MV-4-11 (cell line): Measurements from ENCODE around the gene GOLGA6L4.
"Not testable (repeated sequence)": the region's sequence is repeated elsewhere in the genome, so short reads cannot be mapped to it uniquely, and the experiment has no call there.

Experiments
- DNase-seq: peaks from one replicate; lab custom pipeline; 2025; lab: John Stamatoyannopoulos, UW

GOLGA6L4 gene

GRCh38 chr15:84235573-84235972 lies at the start of gene GOLGA6L4:
Gene GOLGA6L4, plus strand, starts transcription at chr15:84235773. Its CDS starts 62 bp downstream, at chr15:84235835.
- not testable (repeated sequence) for DNase-seq

DNA sequence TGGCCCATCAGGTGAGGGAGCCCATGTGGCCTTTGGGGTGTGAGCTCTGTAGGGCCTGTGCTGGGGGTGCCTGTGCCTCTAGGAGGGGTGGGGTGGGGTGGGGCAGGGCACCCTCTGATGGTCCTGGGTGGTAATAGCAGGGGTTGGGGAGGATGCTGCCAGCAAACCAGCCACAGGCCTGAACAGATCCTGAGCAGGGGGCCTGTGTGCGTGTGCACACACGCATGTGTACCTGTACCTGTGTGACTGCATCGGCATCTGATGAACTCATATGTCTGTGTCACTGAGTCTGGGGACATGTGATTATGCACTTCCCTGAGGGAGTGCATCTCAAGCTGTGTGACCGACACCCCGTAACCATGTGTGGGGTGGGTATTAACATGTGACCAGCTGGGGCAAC lies 42.6 kb upstream of the GOLGA6L4 start:
- DNase-seq = not testable (repeated sequence)

DNA sequence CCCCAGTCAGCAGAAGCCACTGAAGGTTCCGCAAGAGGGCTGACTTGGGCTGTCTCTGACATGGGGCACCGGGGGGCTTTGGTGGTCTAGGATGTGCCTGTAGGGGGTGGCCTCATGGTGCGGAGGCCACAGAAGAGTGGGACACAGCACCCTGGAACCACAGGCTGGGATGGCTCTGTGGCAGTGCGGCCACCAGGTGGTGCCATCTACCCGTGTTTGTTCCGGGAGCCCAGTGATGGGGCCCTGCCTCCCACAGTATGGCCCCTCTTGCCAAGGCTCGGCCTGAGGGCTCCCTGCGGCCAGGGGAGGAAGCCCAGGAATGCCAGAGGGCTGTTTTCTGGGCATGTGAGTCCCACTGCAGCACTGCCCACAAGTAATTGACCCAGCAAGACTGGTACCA lies 40.0 kb upstream of the GOLGA6L4 start:
- not testable (repeated sequence) for DNase-seq

GRCh38 chr15:84196530-84197188 lies 38.9 kb upstream of the GOLGA6L4 start:
- not testable (repeated sequence) for DNase-seq

DNA sequence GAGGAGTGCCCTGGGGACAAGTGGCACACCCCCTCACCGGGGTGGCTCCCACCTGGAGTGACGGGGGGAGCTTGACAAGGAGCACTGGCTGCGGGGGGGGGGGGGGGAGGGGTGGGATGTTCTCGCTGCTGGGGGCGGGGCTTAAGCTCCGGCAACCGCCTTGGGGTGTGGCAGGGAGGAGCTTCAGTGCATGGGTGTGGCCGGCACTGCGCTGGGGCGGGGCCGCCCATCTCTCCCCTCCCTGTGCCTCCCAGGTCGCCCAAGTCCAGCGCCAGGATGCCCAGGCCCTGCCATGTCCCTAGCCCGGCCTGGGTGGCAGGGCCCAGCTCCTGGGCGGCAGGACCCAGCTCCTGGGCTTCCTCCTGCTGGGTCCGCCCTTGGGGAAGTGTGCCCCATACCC lies 35.7 kb upstream of the GOLGA6L4 start:
- DNase-seq = not testable (repeated sequence)

DNA sequence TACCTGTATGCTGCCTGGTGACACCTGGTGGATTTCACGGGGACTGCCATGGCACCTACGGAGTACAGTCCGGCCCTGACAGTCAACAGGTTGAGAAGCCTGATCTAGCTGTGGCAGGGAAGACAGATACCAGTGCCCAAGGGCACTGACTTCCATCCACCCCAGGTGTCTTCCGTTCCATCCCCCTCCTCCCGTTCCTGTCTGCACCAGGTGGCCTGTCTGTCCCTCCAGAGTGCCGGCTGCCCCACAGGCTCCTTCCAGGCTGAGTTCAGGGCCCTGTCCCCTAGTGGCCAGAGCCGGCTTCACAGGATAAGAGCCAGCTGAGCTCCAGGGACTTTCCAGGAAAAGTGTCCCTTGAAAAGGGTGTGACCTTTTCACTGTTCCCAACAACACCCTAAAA lies 10.9 kb downstream of the GOLGA6L4 start:
- DNase-seq = not testable (repeated sequence)
